GM11168 (cell line): ENCODE results near the gene B4GALT3.

Experiments used
- in situ Hi-C: fragments of 300-500 bp; cut with MboI; formaldehyde crosslinking; loops from one replicate; pipeline ENCODE4 v1.12.0; 2022; ENCODE audit warnings: low sequenced_read_pairs; ENCODE audit not compliant: unreplicated experiment

Gene B4GALT3

GRCh38 chr1:161133220-161133740, 44.0 kb downstream of the B4GALT3 start:
- in situ Hi-C loops, result no loop called here

- in situ Hi-C loops, result no loop called here
These were observed 44.7 kb downstream of the B4GALT3 start, which contains the start of gene DEDD for GRCh38 chr1:161132410-161133219. Gene DEDD (minus strand): TSS chr1:161132667. CDS start chr1:161124462, 8,205 bp downstream.

GRCh38 chr1:161131523-161132409, 45.5 kb downstream of the B4GALT3 start:
- in situ Hi-C loops, result no loop called here

GRCh38 chr1:161130266-161130665, 47.0 kb downstream of the B4GALT3 start:
- in situ Hi-C loops, result no loop called here

- in situ Hi-C loops, result no loop called here
These were observed 48.5 kb downstream of the B4GALT3 start for GRCh38 chr1:161128591-161129420.

GRCh38 chr1:161127649-161128048, 49.7 kb downstream of the B4GALT3 start:
- in situ Hi-C loops, result no loop called here

GRCh38 chr1:161122967-161123366, 54.3 kb downstream of the B4GALT3 start:
- in situ Hi-C loops, result no loop called here

GRCh38 chr1:161121834-161122233, 55.5 kb downstream of the B4GALT3 start:
- in situ Hi-C loops, result no loop called here
